Memory B cell (primary cell): Measurements from ENCODE around the gene DDX47.
"Not testable (repeated sequence)": the region's sequence is repeated elsewhere in the genome, so short reads cannot be mapped to it uniquely, and the experiment has no call there.

Experiments used
- ATAC-seq: fragments of 150-1000 bp; cut with Tn5 transposase; 2 replicates; pipeline ENCODE4 v1.10.0; 2021; ENCODE audit warnings: low read depth, mild to moderate bottlenecking, moderate library complexity
- DNase-seq, 2 donors: peaks; one replicate each; pipeline ENCODE4 v3.0.0; 2022; ENCODE audit warnings: low spot score in 2 of 2
- H3K27ac Mint-ChIP-seq: one replicate; pipeline ENCODE4 v1.8.0; 2022; ENCODE audit warnings: mild to moderate bottlenecking, moderate library complexity, mixed read lengths
- H3K27me3 Mint-ChIP-seq: one replicate; pipeline ENCODE4 v1.8.0; 2022; ENCODE audit warnings: mixed read lengths
- H3K36me3 Mint-ChIP-seq: one replicate; pipeline ENCODE4 v1.8.0; 2022; ENCODE audit warnings: mild to moderate bottlenecking, mixed read lengths
- H3K4me1 Mint-ChIP-seq: one replicate; pipeline ENCODE4 v1.8.0; 2022; ENCODE audit warnings: mixed read lengths
- H3K4me3 Mint-ChIP-seq: one replicate; pipeline ENCODE4 v1.8.0; 2022; ENCODE audit warnings: mild to moderate bottlenecking, moderate library complexity, mixed read lengths
- H3K9me3 Mint-ChIP-seq: one replicate; pipeline ENCODE4 v1.8.0; 2022; ENCODE audit warnings: mixed read lengths

DDX47 gene

DNA sequence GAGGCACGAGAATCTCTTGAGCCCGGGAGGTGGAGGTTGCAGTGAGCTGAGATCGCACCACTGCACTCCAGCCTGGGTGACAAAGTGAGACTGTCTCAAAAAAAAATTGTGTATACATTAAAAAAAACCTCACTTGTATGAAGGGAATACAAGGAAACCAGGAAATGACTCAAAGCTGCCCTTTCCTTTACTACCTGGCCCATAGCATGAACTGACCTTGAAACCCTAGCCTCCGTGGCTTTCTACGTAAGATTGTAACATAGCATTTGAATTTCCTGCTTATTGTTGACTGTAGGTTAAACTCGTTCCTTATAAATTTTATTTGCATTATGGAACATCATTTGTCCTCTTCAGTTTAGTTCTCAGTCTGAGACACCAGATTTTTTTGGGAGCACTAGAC lies 9.1 kb upstream of the DDX47 start:
- ATAC-seq, result no peak
- Mint-ChIP-seq H3K4me1 (peaks cover 41% of the 10 kb centered on the region), H3K27ac (peak overlapping the region; percentile 99), H3K9me3 (no peaks in the 10 kb centered on the region), H3K27me3 (no peaks in the 10 kb centered on the region), H3K36me3 (no peaks in the 10 kb centered on the region), H3K4me3 (no peak overlapping the region)
- DNase-seq, result no peak

DNA sequence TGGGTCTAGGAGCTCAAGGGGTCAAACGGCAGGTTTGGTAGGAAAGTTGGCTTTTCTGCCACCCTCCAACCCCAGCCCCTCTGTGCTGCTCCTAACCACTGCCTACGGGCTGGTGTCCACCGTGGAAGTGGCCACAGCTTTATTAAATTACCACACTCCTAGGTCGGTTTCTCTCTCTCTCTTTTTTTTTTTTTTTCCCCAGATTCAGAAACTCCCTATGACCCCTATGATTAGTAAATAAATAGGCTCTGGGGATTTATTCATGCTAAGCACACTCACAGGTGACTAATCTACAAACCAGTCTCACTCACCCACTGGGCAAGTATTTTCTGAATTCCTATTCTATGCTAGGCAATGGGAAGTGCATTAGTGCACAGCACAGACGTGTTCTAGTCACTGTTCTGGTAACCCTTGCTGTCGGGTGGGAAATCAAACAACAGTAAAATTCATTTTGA lies 8.7 kb upstream of the DDX47 start:
- H3K4me3 Mint-ChIP-seq, result no peak overlapping the region
- peak overlapping the region; percentile 99 for H3K27ac Mint-ChIP-seq

DNA sequence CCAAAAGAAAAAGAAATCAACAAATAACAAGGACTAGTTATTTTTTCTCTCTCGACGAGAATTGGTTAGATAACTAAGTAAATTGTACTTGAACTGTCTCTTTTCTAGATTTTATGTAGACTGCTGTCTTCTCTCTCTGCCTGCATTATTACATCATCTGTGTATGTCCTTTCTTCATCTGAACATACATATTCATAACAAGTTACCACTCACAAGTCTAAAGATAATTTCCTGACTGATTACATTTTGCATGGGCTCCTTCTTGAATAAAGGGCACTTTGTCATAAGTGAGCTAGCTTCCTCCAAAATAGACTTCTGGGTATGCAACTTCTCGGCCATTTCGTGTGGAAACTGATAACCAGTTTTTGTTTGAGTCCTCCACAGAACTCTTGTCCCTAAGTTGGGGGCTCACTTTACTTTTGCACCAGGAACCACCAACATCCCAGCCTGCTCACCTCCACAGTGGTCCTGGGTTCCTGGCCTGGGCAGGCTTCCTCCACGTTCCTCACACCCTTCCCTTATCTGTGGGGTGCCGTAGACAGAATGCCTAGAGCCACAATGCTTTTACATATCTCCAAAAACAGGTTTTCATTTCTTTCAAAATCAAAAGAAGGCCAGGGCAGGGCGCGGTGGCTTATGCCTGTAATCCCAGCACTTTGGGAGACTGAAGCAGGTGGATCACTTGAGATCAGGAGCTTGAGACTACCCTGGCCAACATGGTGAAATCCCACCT lies 6.2 kb upstream of the DDX47 start:
- Mint-ChIP-seq H3K4me3 (no peak overlapping the region), H3K4me1 (peaks cover 38% of the 10 kb centered on the region), H3K27ac (peak overlapping the region; percentile 99), H3K9me3 (no peaks in the 10 kb centered on the region), H3K27me3 (no peaks in the 10 kb centered on the region), H3K36me3 (no peaks in the 10 kb centered on the region)
- ATAC-seq (no peak), DNase-seq (no peak)

More for the DNA sequence above, 8.7 kb upstream of the DDX47 start:
- ATAC-seq (no peak), DNase-seq (no peak)
- no peaks in the 10 kb centered on the region for H3K36me3 Mint-ChIP-seq
- no peaks in the 10 kb centered on the region for H3K9me3 Mint-ChIP-seq
- peaks cover 45% of the 10 kb centered on the region for H3K4me1 Mint-ChIP-seq
- H3K27me3 Mint-ChIP-seq, result no peaks in the 10 kb centered on the region

DNA sequence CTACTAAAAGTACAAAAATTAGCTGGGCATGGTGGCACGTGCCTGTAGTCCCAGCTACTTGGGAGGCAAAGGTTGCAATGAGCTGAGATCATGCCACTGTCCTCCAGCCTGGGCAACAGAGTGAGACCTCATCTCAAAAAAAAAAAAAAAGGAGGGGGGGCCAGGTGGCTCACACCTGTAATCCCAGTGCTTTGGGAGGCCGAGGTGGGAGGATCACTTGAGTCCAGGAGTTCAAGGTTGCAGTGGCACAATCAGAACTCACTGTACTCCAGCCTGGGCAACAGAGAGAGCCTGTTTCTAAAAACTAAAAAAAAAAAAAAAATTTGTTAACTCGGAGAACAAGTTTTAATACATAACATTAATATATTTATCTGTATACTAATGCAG lies 5.6 kb upstream of the DDX47 start:
- not testable (repeated sequence) for ATAC-seq, H3K9me3 Mint-ChIP-seq, DNase-seq, H3K36me3 Mint-ChIP-seq, H3K4me3 Mint-ChIP-seq, H3K27me3 Mint-ChIP-seq
- Mint-ChIP-seq H3K4me1 (peaks cover 33% of the 10 kb centered on the region), H3K27ac (peak overlapping the region; percentile 99)

DNA sequence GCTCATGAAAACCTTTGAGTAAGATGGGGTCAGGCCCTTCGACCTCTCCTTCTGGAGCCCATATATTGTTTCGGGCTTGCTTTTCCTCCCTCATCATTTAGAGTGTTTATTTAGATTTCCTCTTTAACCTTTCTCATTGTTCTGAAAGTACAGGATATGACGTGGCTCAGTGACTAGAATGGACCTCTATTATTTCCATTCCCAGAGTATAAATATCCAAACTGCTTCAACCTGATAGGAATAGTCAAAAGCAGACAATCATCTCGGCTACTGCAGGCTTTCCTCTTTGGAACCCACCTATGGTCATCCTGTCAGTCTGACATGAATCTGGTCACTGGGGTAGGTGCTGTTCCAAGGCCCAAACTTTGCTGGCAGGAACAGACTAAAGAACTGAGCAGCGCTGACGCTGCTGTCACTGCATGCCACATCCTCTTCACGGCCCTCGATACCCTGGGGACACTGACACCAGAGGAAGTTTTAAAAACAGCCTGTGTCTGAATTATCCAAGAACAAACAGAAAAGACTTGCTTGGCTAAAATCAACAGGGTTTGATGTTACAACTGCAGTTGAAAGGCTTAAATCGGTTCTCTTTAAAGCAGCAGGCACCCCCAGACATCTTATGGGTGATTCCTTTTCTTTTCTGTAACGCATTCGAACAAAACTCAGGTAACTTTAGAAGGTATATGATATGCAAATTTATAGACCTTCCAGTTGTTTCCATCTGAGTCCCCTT lies 5.0 kb upstream of the DDX47 start:
- H3K9me3 Mint-ChIP-seq, result no peaks in the 10 kb centered on the region
- H3K27me3 Mint-ChIP-seq, result no peaks in the 10 kb centered on the region
- no peaks in the 10 kb centered on the region for H3K36me3 Mint-ChIP-seq
- peak; percentile 84 for ATAC-seq
- peaks cover 38% of the 10 kb centered on the region for H3K4me1 Mint-ChIP-seq
- peak overlapping the region; percentile 99 for H3K27ac Mint-ChIP-seq
- peak overlapping the region; percentile 87 for H3K4me3 Mint-ChIP-seq
- DNase-seq, result peak; percentile 70 to 78

DNA sequence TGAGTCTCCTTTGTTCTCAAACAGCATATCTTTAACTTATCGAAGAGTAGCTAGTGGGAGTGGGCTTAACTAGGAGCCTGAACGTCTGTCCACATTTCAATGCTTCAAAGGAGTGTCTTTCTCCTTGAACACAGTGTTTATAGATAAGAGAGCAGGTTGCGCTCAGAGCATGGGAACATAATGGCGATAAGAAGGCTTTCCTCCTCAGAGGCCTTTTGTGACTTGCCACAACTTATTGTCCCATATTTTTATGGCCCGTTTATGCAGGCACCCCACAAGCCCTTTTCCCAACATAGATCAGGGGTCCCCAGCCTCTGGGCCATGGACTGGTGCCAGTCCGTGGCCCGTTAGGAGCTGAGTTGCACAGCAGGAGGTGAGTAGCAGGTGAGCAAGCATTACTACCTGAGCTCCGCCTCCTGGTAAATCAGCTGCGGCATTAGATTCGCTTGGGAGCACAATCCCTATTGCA lies 2.6 kb upstream of the DDX47 start:
- H3K27me3 Mint-ChIP-seq, result no peaks in the 10 kb centered on the region
- H3K9me3 Mint-ChIP-seq, result no peaks in the 10 kb centered on the region
- H3K4me1 Mint-ChIP-seq, result peaks cover 41% of the 10 kb centered on the region
- H3K27ac Mint-ChIP-seq, result peak overlapping the region; percentile 41
- H3K4me3 Mint-ChIP-seq, result no peak overlapping the region
- peaks cover 5% of the 10 kb centered on the region for H3K36me3 Mint-ChIP-seq
- DNase-seq (no peak), ATAC-seq (no peak)

DNA sequence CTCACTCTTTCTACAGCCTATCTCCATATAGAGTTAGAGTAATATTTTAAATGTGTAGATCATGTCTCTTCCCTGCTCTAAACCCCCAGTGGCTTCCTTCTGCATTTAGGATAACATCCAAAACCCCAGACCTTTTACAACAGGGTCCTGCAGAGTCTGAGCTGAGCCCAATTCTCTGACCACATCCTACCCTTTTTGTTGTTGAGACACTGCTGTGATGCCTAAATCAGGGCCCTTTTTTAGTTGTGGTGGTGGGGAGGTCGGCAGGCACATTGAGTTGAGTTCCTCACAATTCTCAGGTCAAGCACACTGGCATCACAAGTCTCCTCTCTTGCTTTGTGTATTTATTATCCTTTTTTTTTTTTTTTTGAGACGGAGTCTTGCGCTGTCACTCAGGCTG lies 1.8 kb upstream of the DDX47 start:
- Mint-ChIP-seq H3K4me3 (no peak overlapping the region), H3K27me3 (no peaks in the 10 kb centered on the region), H3K4me1 (peaks cover 42% of the 10 kb centered on the region), H3K9me3 (no peaks in the 10 kb centered on the region), H3K27ac (no peak overlapping the region), H3K36me3 (peaks cover 10% of the 10 kb centered on the region)
- DNase-seq (no peak), ATAC-seq (no peak)

DNA sequence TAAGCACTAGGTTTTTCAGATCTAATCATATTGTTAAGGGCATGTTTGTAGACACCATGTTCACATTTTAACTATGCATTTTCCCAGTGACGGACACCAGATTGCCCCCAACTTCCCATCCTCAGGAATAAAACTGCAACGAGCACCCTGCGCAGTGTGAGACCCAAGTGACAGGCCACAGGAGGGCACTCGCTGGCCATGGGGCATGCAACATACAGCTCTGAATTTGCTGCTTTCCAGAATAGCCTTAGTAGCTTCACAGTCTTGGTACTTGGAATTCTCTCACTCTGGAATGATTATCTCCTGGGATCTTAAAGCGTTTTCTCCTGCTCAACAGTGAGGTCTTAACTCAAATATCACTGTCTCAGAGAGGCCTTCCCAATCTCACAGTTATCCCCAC lies 972 bp upstream of the DDX47 start:
- H3K4me3 Mint-ChIP-seq, result no peak overlapping the region
- no peak for ATAC-seq

DNA sequence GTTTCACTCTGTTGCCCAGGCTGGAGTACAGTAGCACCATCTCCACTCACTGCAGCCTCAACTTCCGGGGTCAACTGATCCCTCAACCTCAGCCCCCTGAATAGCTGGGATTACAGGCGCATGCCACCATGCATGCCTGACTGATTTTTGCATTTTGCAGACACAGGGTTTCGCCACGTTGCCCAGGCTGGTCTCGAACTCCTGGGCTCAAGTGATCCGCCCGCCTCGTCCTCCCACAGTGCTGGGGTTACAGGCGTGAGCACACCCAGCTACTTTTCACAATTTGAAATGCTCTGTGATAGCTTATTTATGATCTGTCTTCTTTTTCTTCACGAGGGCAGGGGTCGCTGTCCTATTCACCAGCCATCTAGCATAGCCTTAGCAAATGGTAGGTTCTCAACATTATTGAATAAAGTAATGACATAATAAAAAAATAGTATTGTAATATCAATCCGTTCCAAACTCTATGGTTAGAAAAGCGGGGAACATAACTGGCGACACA lies 477 bp upstream of the DDX47 start:
- H3K4me1 Mint-ChIP-seq, result peaks cover 38% of the 10 kb centered on the region
- no peaks in the 10 kb centered on the region for H3K9me3 Mint-ChIP-seq
- DNase-seq (no peak), ATAC-seq (no peak)
- peaks cover 13% of the 10 kb centered on the region for H3K36me3 Mint-ChIP-seq
- no peak overlapping the region for H3K4me3 Mint-ChIP-seq
- H3K27me3 Mint-ChIP-seq, result no peaks in the 10 kb centered on the region
- H3K27ac Mint-ChIP-seq, result peak overlapping the region; percentile 97

More for the DNA sequence above, 972 bp upstream of the DDX47 start:
- Mint-ChIP-seq H3K36me3 (peaks cover 13% of the 10 kb centered on the region), H3K4me1 (peaks cover 39% of the 10 kb centered on the region), H3K27ac (no peak overlapping the region), H3K27me3 (no peaks in the 10 kb centered on the region), H3K9me3 (no peaks in the 10 kb centered on the region)
- DNase-seq, result no peak

DNA sequence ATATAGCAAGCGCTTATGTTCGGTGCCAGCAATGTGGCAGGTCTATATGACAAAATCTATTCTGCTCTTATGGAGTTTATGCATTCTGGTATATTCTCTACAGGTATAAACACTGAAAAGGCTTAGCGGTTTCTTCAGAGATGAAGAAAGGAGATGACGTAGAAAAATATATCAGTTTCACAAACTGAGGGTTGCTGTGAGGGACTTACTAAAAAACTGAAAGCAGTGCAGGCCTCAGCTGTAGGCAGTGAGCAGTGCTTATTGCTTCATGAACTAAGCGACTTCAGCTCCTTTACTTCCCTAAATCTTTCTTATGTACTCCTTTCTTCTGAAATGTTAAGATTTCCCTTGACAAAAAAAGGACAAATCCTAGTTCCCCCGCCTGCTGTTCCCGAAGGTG lies 4.5 kb downstream of the DDX47 start:
- no peaks in the 10 kb centered on the region for H3K9me3 Mint-ChIP-seq
- H3K27me3 Mint-ChIP-seq, result no peaks in the 10 kb centered on the region
- H3K36me3 Mint-ChIP-seq, result peaks cover 28% of the 10 kb centered on the region
- DNase-seq, result no peak
- no peak for ATAC-seq
- H3K27ac Mint-ChIP-seq, result no peak overlapping the region
- H3K4me3 Mint-ChIP-seq, result no peak overlapping the region
- H3K4me1 Mint-ChIP-seq, result peaks cover 42% of the 10 kb centered on the region

DNA sequence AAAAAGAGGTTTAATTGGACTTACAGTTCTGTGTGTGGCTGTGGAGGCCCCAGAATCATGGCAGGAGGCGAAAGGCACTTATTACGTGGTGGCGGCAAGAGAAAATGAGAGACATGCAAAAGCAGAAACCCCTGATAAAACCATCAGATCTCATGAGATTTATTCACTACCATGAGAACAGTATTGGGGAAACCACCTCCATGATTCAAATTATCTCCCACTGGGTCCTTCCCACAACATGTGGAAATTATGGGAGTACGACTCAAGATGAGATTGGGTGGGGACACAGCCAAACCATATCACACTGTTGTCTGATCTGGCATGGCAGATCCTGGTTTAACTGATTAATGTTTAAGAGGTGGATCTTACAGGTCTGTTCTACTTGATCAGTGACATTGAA lies 5.6 kb downstream of the DDX47 start:
- ATAC-seq (no peak), DNase-seq (no peak)
- H3K36me3 Mint-ChIP-seq, result peaks cover 34% of the 10 kb centered on the region
- no peaks in the 10 kb centered on the region for H3K9me3 Mint-ChIP-seq
- no peaks in the 10 kb centered on the region for H3K27me3 Mint-ChIP-seq
- peaks cover 33% of the 10 kb centered on the region for H3K4me1 Mint-ChIP-seq
- peak overlapping the region; percentile 48 for H3K27ac Mint-ChIP-seq
- no peak overlapping the region for H3K4me3 Mint-ChIP-seq

DNA sequence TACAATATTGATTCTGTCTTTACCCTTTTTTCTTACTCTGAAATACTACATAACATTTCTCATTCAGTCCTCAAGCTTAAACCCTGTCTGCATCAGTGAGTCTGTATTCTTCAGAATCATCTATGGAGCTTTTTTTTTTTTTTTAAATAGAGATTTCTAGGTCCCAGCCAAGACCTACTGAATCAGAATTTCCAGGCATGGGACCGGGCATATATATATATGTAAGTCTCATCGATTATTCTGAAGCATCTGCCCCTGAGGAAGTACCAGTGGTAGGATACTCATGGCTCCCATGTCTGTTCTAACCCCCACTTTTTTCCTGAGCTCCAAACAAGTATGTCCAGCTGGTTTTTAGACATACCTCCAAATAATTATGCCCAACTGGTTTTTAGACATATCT lies 6.1 kb downstream of the DDX47 start:
- ATAC-seq (no peak), DNase-seq (no peak)
- H3K4me3 Mint-ChIP-seq, result no peak overlapping the region
- H3K27ac Mint-ChIP-seq, result no peak overlapping the region
- no peaks in the 10 kb centered on the region for H3K27me3 Mint-ChIP-seq
- H3K4me1 Mint-ChIP-seq, result peaks cover 29% of the 10 kb centered on the region
- peaks cover 34% of the 10 kb centered on the region for H3K36me3 Mint-ChIP-seq
- H3K9me3 Mint-ChIP-seq, result no peaks in the 10 kb centered on the region

DNA sequence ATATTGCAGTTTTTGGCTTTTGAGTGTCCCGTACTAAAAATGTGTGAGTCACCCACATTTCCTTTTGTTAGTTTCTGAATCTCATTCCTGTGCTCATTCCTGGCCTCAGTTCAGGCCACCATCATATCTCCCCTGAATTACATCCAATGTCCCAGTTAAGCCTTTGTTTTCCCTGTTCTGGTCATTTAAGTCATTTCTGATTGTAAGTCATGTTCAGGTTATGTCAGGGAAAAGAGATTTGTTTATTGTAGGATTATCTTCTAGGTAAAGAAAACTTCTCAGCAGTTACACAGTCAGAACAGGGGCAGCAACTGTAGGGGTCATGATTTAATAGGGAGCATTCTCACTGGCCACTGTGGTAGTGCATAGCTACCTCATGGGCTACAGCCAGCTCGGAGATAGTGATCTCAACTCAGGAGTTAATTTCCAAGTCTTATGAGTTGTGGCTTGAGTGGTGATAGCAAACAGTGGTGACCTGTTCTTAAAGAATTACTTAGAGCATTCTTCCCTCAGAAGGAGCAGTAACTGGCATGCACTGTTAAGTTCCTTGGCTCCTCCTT lies 6.7 kb downstream of the DDX47 start:
- DNase-seq, result no peak
- Mint-ChIP-seq H3K36me3 (peaks cover 33% of the 10 kb centered on the region), H3K27ac (peak overlapping the region; percentile 33), H3K9me3 (no peaks in the 10 kb centered on the region), H3K4me3 (no peak overlapping the region), H3K4me1 (peaks cover 29% of the 10 kb centered on the region), H3K27me3 (no peaks in the 10 kb centered on the region)
- ATAC-seq, result no peak

DNA sequence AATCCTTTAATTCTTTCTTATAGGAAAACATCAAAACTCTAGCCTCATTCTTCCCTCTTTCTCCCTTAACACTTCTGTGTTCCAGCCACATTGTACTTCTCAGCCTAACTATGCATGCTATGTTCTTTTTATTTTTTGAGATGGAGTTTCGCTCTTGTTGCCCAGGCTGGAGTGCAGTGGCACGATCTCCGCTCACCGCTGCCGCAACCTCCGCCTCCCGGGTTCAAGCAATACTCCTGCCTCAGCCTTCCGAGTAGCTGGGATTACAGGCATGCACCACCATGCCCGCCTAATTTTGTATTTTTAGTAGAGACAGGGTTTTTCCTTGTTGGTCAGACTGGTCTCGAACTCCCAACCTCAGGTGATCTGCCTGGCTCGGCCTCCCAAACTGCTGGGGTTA lies 7.2 kb downstream of the DDX47 start:
- peaks cover 34% of the 10 kb centered on the region for H3K36me3 Mint-ChIP-seq

More for the DNA sequence above, 7.2 kb downstream of the DDX47 start:
- not testable (repeated sequence) for H3K27me3 Mint-ChIP-seq, H3K9me3 Mint-ChIP-seq, H3K27ac Mint-ChIP-seq, H3K4me3 Mint-ChIP-seq, DNase-seq, ATAC-seq
- peaks cover 28% of the 10 kb centered on the region for H3K4me1 Mint-ChIP-seq
